Measurements from ENCODE around the gene CHCHD3.
"Not testable (repeated sequence)": the region's sequence is repeated elsewhere in the genome, so short reads cannot be mapped to it uniquely, and the experiment has no call there.

CHCHD3 gene

DNA sequence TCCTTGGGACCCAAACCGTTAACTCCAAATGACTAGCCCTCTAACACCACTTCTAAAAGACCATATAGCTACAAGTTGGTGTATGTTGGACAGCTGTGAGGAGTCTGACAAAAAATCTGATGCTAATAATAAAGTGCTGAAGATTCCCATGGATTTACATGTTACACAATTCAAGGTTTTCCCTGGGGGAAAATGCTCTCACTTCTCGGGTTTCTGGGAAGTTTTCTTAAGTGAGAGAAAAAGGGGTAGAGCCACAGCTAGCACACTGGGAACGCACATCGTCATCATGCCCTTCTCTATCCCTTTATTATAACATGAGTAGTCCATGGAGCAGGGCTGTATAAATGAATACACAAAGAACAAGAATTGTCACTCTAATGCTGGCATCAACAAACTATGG is 162.1 kb downstream of the CHCHD3 start:
- in situ Hi-C loops (cut with MboI; ENCODE audit: low pct_unique_long_range_greater_than_20kb, low sequenced_read_pairs, unreplicated experiment): no loop called here
- TF ChIP-seq, protein P1, sequence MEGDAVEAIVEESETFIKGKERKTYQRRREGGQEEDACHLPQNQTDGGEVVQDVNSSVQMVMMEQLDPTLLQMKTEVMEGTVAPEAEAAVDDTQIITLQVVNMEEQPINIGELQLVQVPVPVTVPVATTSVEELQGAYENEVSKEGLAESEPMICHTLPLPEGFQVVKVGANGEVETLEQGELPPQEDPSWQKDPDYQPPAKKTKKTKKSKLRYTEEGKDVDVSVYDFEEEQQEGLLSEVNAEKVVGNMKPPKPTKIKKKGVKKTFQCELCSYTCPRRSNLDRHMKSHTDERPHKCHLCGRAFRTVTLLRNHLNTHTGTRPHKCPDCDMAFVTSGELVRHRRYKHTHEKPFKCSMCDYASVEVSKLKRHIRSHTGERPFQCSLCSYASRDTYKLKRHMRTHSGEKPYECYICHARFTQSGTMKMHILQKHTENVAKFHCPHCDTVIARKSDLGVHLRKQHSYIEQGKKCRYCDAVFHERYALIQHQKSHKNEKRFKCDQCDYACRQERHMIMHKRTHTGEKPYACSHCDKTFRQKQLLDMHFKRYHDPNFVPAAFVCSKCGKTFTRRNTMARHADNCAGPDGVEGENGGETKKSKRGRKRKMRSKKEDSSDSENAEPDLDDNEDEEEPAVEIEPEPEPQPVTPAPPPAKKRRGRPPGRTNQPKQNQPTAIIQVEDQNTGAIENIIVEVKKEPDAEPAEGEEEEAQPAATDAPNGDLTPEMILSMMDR (IDR thresholded peaks at IDR 0.05; ENCODE audit: extremely low read depth, insufficient read depth, missing control alignments): no peak
- DNase-seq (ENCODE audit: low spot score): no peak

DNA sequence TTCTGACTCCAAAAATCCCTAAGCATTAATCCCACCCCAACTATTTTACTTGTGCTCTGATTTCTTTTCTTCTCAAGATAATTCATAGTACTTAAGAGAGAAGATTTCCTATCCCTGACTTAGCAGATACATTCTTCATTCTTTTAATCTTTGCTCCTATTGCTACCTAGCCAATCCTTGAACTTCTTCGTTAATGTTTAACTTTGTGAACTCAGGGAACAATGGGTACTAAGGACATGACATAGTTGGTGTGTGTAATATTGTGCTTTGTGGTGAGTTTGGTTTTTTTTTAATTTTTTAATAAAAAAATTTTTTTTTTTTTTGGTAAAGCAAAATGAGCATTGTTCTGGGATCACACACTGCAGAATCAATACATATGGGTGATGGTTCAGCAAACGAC is 166.2 kb downstream of the CHCHD3 start:
- TF ChIP-seq, protein P1 (IDR thresholded peaks at IDR 0.05; ENCODE audit: extremely low read depth, insufficient read depth, missing control alignments): no peak
- no peak for DNase-seq (ENCODE audit: low spot score)
- in situ Hi-C loops (cut with MboI; ENCODE audit: low pct_unique_long_range_greater_than_20kb, low sequenced_read_pairs, unreplicated experiment): no loop called here

DNA sequence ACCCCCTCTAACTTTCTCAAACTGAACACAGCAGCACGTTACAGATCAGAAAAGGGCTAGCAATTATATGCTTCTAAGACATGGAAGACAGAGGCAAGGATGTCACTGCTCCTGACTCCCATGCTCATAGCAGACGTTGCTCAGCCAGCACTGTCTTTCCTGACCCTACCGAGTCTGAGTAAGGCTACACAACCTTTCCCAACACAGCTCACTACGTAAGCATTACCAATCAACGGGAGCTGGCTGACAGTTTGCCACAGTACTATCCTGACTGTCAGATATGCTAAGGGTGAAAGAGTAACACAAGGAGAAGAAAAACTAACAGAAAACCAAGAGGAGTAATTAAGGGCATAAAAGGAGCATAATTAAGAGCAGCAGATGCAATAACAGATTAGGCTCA is 171.2 kb downstream of the CHCHD3 start:
- DNase-seq (ENCODE audit: low spot score): no peak
- in situ Hi-C loops (cut with MboI; ENCODE audit: low pct_unique_long_range_greater_than_20kb, low sequenced_read_pairs, unreplicated experiment): no loop called here
- TF ChIP-seq, protein P1 (IDR thresholded peaks at IDR 0.05; ENCODE audit: extremely low read depth, insufficient read depth, missing control alignments): no peak

DNA sequence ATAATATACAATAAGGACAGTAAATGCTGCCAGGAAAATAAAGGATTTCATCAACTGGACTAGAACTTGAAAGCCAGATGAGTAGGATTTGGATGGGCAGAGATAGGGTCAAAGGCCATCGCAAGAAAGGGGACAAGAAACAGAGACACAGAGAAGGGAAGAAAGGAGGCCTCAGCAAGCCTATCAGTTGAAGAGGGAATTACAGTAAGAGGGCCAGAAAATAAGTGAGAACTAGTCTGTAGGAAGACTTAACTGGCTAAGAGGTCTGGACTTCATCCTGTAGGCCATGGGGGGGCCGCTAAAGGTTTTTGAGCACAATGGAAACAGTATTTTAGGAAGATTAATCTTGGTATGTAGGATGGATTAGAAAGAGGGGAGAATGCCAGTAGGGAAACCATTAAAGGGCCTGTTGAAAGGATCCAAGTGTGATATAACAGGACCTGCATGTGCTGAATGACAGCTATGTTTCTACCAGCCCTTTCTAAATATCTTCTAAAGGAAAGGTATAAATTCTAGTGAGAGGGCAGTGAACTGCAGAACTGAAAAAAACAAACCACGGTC is 174.4 kb downstream of the CHCHD3 start:
- TF ChIP-seq, protein P1 (IDR thresholded peaks at IDR 0.05; ENCODE audit: extremely low read depth, insufficient read depth, missing control alignments): no peak
- in situ Hi-C loops (cut with MboI; ENCODE audit: low pct_unique_long_range_greater_than_20kb, low sequenced_read_pairs, unreplicated experiment): no loop called here
- no peak for DNase-seq (ENCODE audit: low spot score)

DNA sequence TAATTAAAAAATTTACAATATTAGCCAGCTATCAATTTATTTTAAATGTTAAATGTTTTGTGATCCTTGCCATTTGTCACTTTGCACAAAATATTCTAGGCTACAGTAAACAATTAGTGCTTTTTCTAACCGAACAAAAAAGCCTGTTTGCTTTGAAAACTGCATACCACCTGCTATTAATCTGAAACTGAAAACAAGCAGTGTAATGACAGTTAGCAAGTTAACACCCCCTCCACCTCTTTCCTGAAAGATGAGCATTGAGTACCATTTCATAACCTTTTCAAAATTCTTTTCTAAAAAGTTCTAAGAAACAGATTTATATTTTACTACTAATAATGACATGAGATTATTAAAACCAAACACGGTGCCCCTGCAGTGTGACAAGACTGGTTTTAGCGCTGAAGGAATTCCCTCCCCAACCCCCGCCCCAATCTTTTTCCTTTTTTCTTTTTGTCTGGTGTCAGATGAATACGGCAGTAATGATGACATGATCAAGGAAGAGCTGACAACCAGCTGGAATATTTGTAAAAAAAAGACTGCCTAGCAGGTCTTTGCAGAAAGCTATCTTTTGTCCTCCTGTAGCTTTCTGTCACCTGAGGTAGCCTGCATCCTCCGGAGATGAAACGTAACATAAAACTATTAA is 175.6 kb downstream of the CHCHD3 start:
- no peak for DNase-seq (ENCODE audit: low spot score)
- in situ Hi-C loops (cut with MboI; ENCODE audit: low pct_unique_long_range_greater_than_20kb, low sequenced_read_pairs, unreplicated experiment): no loop called here
- TF ChIP-seq, protein P1 (IDR thresholded peaks at IDR 0.05; ENCODE audit: extremely low read depth, insufficient read depth, missing control alignments): no peak

DNA sequence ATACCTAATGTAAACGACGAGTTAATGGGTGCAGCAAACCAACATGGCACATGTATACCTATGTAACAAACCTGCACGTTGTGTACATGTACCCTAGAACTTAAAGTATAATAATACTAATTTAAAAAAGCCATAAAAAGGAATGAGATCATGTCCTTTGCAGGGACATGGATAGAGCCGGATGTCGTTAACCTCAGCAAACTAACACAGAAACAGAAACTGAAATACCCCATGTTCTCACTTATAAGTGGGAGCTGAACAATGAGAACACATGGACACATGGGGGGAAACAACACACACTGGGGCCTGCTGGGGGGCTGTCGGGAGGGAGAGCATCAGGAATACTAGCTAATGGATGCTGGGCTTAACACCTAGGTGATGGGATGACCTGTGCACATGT is 176.8 kb downstream of the CHCHD3 start:
- DNase-seq (ENCODE audit: low spot score); in situ Hi-C loops (cut with MboI; ENCODE audit: low pct_unique_long_range_greater_than_20kb, low sequenced_read_pairs, unreplicated experiment): not testable (repeated sequence)

DNA sequence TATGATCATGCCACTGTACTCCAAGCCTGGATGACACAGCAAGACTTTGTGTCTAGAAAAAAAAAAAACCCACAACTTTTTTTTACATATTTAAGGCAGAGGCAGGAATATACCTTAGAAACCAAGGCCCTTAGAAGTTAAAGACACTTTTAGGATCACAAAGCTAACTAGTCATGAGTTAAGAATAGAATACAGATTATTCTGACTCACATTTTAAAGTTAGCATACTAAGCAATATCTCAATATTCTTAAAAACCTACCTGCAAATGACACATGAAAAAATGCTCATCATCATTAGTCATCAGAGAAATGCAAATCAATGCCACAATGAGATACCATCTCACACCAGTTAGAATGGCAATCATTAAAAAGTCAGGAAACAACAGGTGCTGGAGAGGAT is 177.7 kb downstream of the CHCHD3 start:
- DNase-seq (ENCODE audit: low spot score): no peak
- TF ChIP-seq, protein P1 (IDR thresholded peaks at IDR 0.05; ENCODE audit: extremely low read depth, insufficient read depth, missing control alignments): no peak
- in situ Hi-C loops (cut with MboI; ENCODE audit: low pct_unique_long_range_greater_than_20kb, low sequenced_read_pairs, unreplicated experiment): no loop called here

DNA sequence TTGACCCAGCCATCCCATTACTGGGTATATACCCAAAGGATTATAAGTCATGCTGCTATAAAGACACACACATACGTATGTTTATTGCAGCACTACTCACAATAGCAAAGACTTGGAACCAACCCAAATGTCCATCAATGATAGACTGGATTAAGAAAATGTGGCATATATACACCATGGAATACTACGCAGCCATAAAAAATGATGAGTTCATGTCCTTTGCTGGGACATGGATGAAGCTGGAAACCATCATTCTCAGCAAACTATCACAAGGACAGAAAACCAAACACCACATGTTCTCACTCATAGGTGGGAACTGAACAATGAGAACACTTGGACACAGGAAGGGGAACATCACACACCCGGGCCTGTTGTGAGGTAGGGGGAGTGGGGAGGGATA is 179.6 kb downstream of the CHCHD3 start:
- in situ Hi-C loops (cut with MboI; ENCODE audit: low pct_unique_long_range_greater_than_20kb, low sequenced_read_pairs, unreplicated experiment); DNase-seq (ENCODE audit: low spot score): not testable (repeated sequence)

Measured in GM13977 (cell line).